GM19467 (cell line): ENCODE measurements around the gene TRAPPC10.
A peak's percentile ranks its signal among the peaks of the same experiment; 100 is the strongest.

Source experiments
- ATAC-seq: cut with Tn5 transposase; IDR thresholded peaks from one replicate; pipeline ENCODE4 v1.9.1; 2021; ENCODE audit warnings: mild to moderate bottlenecking, moderate library complexity; ENCODE audit not compliant: unreplicated experiment

Gene TRAPPC10

DNA sequence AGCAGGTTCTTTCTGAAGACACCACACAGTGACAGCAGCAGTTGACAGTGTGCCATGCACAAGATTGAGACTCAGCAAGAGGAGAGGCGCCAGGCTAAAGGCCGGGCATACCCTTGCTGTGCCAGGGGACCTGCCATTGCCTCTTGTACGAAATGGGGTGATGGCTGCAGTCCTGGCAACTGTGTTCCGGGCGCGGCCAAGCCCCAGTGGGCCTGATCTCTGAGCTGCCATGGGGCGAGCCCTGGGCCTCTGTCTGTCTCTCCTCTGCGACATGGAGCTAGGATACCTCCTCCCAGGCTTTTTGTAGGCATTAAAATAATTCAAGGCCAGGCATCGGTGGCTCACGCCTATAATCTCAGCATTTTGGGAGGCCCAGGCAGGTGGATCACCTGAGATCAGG, 9.6 kb upstream of the TRAPPC10 start:
- ATAC-seq: no peak

DNA sequence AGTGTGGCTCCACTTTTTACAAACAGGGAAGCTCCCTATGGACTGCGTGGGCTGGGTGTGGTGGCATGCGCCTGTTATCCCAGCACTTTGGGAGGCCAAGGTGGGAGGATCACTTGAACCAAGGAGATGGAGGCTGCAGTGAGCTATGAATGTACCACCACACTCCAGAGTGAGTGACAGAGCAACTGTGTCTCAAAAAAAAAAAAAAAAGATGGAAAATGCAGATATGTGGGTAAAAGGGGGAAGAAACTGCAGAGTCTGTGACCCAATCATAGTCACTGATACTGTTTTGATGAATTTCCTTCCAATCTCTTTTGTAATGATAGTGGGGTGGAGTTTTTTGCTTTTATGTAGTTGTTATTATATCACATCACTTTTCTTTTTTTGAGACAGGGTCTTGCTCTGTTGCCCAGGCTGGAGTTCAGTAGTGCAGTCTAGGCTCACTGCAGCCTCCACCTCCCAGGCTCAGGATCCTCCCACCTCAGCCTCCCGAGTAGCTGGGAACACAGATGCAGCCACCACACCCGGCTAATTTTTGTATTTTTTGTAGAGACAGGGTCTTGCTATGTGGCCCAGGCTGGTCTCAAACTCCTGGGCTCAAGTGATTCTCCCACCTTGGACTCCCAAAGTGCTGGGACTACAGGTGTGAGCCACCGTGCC, 8.7 kb upstream of the TRAPPC10 start:
- ATAC-seq: no peak

DNA sequence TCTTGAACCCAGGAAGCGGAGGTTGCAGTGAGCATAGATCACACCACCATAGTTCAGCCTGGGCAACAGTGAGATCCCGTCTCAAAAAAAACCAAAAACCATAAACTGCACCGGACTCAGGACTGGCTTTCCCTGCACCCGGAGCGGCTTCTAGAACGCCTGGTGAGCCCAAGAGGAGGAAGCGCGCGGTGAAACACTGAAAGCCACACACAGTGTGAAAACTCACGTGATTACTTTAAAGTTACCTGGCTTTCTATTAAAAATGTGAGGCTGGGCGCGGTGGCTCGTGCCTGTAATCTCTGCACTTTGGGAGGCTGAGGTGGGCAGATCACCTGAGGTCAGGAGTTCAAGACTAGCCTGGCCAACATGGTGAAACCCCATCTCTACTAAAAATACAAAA, 7.0 kb upstream of the TRAPPC10 start:
- no peak for ATAC-seq

GRCh38 chr21:44005593-44005992, 6.5 kb upstream of the TRAPPC10 start:
- ATAC-seq: no peak

- ATAC-seq: no peak
These were observed 6.0 kb upstream of the TRAPPC10 start for GRCh38 chr21:44006017-44006619.

DNA sequence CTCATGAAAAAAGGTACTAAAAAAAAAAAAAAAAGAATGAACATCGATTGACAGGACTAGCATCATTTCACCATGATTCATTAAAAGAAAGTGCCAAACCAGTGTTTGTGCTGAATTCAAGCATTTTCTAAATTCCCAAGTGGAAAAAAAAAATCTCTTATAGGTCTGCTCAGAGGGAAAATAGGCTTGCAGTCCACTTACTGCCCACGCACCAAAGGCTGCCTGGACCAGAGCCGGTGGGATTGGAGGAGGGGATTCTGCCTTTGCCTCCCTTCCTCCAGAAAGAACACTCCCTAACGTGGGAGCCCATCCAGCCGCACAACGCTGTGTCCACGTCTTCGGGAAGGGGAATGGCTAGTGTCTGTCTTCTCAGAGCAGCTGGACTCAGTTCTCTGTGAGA, 5.5 kb upstream of the TRAPPC10 start:
- ATAC-seq: no peak

DNA sequence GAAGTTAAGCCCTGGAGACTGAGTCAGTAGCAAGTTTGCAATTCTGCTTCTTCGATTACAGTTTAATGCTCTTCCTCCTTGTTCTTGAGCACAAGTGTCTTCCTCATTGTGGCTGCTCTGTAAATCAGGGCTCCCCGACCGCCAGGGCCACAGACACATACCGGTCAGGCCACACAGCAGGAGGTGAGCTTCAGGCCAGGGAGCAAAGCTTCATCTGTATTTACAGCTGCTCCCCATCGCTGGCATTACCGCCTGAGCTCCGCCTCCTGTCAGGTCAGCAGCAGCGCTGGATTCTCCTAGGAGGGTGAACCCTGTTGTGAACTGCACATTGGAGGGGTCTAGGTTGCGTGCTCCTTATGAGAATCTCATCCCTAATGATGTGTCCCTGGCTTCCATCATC, 1.7 kb upstream of the TRAPPC10 start:
- ATAC-seq: no peak

- no peak for ATAC-seq
These were observed 986 bp upstream of the TRAPPC10 start for GRCh38 chr21:44011123-44011522.

DNA sequence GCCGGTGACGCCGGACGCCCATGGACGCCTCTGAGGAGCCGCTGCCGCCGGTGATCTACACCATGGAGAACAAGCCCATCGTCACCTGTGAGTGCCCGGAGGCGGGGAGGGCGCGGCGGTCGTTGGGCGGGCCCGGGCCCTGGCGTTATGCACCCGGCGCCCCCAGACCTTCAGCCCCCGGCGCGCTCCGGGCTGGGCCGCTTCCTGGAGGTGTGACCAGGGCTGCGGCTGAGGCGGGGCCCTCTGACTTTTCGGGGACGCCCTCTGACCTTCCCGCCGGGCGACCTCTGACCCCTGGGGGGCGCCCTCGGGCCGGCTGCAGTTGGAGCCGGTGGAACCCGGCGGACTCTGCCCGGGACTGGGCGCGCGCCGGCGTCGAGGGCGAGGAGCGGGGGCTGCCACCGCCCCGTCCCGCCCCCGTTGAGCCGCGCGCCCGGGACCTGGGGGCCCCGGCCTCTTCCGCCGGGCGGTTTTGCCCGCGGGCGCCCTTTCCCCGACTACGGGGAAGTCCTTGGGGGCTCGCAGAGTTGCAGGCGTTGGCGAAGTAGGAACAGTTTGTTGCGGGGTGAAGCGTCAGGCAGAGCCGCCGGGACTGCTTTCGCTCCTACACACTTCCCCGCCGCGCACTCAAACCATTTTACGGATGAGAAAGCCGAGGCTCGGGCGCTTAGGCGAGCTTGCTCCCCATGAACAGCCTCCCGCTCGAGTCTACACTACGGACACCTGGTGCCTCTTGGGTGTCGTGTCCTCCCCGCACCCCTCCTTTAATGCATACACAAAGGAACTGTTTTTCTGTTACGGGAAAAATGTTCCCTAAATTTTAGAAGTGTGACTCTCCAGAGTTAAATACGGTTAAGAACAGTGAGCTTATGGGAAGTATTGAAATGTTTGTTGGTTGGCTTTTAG, 618 bp downstream of the TRAPPC10 start:
- ATAC-seq: peak; percentile 73

- no peak for ATAC-seq
These were observed 1.4 kb downstream of the TRAPPC10 start for GRCh38 chr21:44013380-44014088.

DNA sequence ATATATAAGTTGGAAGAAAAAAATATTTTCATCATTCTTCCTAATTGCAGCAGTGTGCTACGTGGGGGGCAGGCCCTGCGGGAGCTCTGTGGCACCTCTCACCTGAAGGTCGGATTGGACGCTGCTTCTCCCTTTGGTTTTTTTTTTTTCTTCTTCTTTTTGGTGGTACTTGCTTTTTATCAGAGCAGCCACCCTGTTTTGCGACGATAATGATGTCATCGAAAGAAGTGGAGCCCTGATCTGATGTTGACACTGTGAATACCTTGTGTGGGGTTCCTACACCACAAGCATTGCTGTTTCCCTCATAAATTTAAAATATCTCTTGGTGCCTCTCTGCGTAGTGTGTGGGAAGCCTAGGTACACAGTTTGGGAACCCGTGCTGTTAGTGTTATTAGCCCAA, 5.5 kb downstream of the TRAPPC10 start:
- no peak for ATAC-seq

DNA sequence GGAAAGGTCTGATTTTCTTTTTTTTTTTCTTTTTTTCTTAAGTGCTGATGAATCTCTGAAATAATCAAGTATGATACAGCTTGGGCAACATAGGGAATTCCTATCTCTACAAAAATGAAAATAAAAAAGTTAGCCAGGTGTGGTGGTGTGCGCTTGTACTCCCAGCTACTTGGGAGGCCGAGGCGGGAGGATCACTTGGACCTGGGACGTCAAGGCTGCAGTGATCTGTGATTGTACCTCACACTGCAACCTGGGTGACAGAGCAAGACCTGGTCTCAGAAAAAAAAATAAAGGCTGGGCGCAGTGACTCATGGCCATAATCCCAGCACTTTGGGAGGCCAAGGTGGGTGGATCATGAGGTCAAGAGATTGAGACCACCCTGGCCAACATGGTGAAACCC, 6.0 kb downstream of the TRAPPC10 start:
- ATAC-seq: no peak

GRCh38 chr21:44018813-44019567, 6.9 kb downstream of the TRAPPC10 start:
- no peak for ATAC-seq

DNA sequence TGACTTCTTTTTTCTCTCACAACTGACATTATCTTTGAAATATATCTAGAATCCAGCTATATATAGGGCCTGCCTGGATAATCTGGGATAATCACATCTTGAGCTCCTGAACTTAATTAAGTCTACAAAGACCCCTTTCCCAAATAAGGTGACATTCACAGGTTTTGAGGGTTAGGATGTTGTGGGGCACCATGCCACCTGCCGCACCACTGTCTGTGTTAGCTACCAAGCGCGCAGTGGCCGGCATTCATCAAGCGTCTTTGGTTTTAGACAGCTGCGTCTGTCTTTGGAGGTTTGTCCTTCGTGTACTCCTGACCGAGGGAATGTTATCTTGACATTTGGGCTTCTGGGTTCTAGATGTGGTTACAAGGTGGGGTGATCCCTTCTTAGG, 7.5 kb downstream of the TRAPPC10 start:
- no peak for ATAC-seq

- no peak for ATAC-seq
These were observed 8.4 kb downstream of the TRAPPC10 start for GRCh38 chr21:44020551-44020950.

DNA sequence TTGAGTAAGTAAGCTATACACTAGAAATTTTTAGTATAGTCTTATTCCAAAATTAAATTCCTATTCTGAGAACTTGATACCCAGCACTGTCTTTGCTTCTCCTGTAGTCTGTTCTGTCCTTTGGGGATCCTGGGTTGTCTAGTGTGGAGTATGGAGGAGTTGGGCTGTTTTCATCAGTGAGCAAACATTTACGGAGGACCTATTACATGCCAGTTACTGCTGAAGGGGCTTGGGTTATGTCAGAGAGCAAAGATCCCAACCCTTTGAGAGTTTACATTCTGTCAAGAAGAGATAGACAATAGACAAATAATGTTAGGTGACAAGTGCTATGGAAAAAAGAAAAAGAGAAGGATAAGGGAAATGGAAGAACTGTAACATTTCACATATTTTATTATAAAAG, 9.0 kb downstream of the TRAPPC10 start:
- no peak for ATAC-seq

- ATAC-seq: no peak
These were observed 12.1 kb downstream of the TRAPPC10 start for GRCh38 chr21:44024257-44024656.

GRCh38 chr21:44024887-44025353, 12.8 kb downstream of the TRAPPC10 start:
- no peak for ATAC-seq

DNA sequence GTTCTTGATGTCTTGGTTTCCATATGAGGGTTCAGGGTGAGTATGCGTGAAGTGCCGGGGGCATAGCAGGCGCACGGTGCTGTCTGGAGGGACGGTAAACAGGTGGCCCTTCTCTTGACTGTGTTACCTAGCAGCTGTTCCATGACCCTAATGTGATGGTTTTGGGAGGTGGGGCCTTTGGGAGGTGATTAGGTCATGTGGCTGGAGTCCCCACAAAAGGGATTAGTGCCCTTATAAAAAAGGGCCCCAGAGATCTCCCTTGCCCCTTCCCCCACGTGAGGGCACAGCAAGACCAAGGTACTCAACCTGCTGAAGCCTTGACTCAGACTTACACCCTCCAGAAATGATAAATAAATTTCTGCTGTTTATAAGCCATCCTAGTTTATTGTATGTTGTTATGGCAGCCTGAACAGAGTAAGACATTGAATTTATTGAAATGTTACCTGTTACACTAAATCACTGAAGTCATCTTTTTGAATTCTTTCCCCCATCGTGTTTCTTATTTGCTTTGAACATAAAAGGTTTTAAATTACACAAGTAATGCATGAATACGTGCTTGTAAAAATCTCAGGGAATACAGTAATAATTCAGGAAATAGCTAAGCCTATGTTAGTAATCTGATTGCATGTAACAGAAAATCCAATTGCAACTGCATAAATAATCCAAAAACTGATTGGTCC, 15.6 kb downstream of the TRAPPC10 start:
- ATAC-seq: no peak

GRCh38 chr21:44028287-44028659, 16.2 kb downstream of the TRAPPC10 start:
- no peak for ATAC-seq
